Stomach (tissue), 4 donors: ENCODE results near the gene REPS2.

Experiments
- CTCF ChIP-seq, 7 experiments: fragments of 450-650 bp in 4 of 7; fragments of 200-600 bp in 3 of 7; sonication (generic) in 3 of 7; IDR thresholded peaks; one replicate each; pipeline ENCODE4 v1.5.1; 2016 to 2019; ENCODE audit warnings: antibody characterized with exemption in 7 of 7, control low read depth in 2 of 7, mild to moderate bottlenecking in 1 of 7
- POLR2A ChIP-seq, 4 donors: fragments of 450-650 bp; IDR thresholded peaks; one replicate each; pipeline ENCODE4 v1.6.1; 2016; ENCODE audit warnings: antibody characterized with exemption in 4 of 4, control low read depth in 2 of 4, mild to moderate bottlenecking in 1 of 4, moderate library complexity in 1 of 4
- POLR2AphosphoS5 ChIP-seq, 3 donors: sonication (generic); formaldehyde crosslinking; IDR thresholded peaks; one replicate each; pipeline ENCODE4 v1.6.1; 2016; ENCODE audit warnings: antibody characterized with exemption in 3 of 3

GRCh38 chrX:17160975-17161374 is 214.5 kb downstream of the REPS2 start:
- TF ChIP-seq CTCF (IDR thresholded peaks at IDR 0.05) (no peak), POLR2AphosphoS5 (IDR thresholded peaks at IDR 0.05) (no peak), POLR2A (IDR thresholded peaks at IDR 0.05) (no peak)
